Activated CD4-positive, alpha-beta T cell treated with anti-CD3 and anti-CD28 coated beads, Interleukin-2, amount 50 U/mL, for 48 hours (primary cell): Measurements from ENCODE around the gene TRPV4.
"Not testable (repeated sequence)": the region's sequence is repeated elsewhere in the genome, so short reads cannot be mapped to it uniquely, and the experiment has no call there.

ENCODE experiments used
- DNase-seq, 2 experiments: peaks; one replicate each; pipeline ENCODE4 v3.0.0-alpha.2; 2020

Gene TRPV4

GRCh38 chr12:109833307-109834189 is at the start of gene TRPV4:
TRPV4 (minus strand) TSS chr12:109833398; CDS start chr12:109814796, 18,602 bp downstream.
- DNase-seq, result no peak

- no peak for DNase-seq
These were observed 48.6 kb upstream of the TRPV4 start for GRCh38 chr12:109881752-109882151.

GRCh38 chr12:109880938-109881337 is 47.7 kb upstream of the TRPV4 start:
- peak in 1 of 2 experiments; percentile 13 for DNase-seq

GRCh38 chr12:109880043-109880931 is 47.1 kb upstream of the TRPV4 start, which contains the start of gene GLTP:
GLTP (minus strand) TSS chr12:109880541; CDS start chr12:109880374, 167 bp downstream.
- DNase-seq, result peak; percentile 83 to 85

- peak in 1 of 2 experiments; percentile 13 for DNase-seq
These were observed 46.3 kb upstream of the TRPV4 start for GRCh38 chr12:109879351-109880042.

- no peak for DNase-seq
These were observed 45.6 kb upstream of the TRPV4 start for GRCh38 chr12:109878749-109879148.

GRCh38 chr12:109878247-109878625 is 45.0 kb upstream of the TRPV4 start:
- DNase-seq, result no peak

GRCh38 chr12:109877504-109878246 is 44.5 kb upstream of the TRPV4 start:
- no peak for DNase-seq

GRCh38 chr12:109876406-109876805 is 43.2 kb upstream of the TRPV4 start:
- no peak for DNase-seq

- DNase-seq, result no peak
These were observed 42.5 kb upstream of the TRPV4 start for GRCh38 chr12:109875572-109876131.

GRCh38 chr12:109873653-109874052 is 40.5 kb upstream of the TRPV4 start:
- DNase-seq, result no peak

- no peak for DNase-seq
These were observed 38.6 kb upstream of the TRPV4 start for GRCh38 chr12:109871668-109872314.

- no peak for DNase-seq
These were observed 37.5 kb upstream of the TRPV4 start for GRCh38 chr12:109870648-109871047.

GRCh38 chr12:109868182-109869051 is 35.2 kb upstream of the TRPV4 start:
- peak in 1 of 2 experiments; percentile 5 for DNase-seq

GRCh38 chr12:109864916-109865315 is 31.7 kb upstream of the TRPV4 start:
- DNase-seq, result no peak

- DNase-seq, result no peak
These were observed 30.9 kb upstream of the TRPV4 start for GRCh38 chr12:109863847-109864712.

GRCh38 chr12:109862491-109862890 is 29.3 kb upstream of the TRPV4 start:
- DNase-seq, result not testable (repeated sequence)

- no peak for DNase-seq
These were observed 28.6 kb upstream of the TRPV4 start for GRCh38 chr12:109861689-109862314.

GRCh38 chr12:109860977-109861376 is 27.8 kb upstream of the TRPV4 start:
- no peak for DNase-seq
